ENCODE results near the gene CA5A. TPM values are rescaled to one million over a fixed set of nuclear protein-coding genes. Genes with fewer than 3 reads are reported as not detected.

CA5A gene
- total and polyA plus RNA-seq, 2 experiments from 2014 or later = 1.0 to 1.9 TPM

DNA sequence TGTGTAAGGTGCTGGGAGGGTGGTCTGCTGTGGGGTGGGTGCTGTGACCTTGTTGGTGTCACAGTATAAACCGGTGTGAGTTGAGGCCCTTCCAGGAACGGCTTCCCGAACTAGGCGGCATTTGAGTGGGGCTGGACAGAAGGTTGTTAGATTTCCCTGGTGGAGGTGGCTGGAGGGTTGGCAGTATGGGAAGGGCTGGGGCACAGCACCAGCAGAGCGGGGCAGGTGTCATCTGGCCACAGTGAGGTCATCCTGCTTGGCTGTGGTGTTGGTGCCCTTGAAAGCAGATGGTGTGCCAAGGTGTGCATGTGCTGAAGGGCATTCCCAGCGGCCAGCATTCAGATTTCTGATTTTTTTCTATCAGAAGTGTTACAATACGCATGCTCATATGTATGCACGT, 43.0 kb upstream of the CA5A start:
- TF ChIP-seq EZH2phosphoT487 (IDR thresholded peaks at IDR 0.05; ENCODE audit: low read depth, severe bottlenecking, unreplicated experiment) (no peak), EZH2 (IDR thresholded peaks at IDR 0.05; ENCODE audit: borderline replicate concordance) (no peak)
- TF ChIP-seq, protein P1, sequence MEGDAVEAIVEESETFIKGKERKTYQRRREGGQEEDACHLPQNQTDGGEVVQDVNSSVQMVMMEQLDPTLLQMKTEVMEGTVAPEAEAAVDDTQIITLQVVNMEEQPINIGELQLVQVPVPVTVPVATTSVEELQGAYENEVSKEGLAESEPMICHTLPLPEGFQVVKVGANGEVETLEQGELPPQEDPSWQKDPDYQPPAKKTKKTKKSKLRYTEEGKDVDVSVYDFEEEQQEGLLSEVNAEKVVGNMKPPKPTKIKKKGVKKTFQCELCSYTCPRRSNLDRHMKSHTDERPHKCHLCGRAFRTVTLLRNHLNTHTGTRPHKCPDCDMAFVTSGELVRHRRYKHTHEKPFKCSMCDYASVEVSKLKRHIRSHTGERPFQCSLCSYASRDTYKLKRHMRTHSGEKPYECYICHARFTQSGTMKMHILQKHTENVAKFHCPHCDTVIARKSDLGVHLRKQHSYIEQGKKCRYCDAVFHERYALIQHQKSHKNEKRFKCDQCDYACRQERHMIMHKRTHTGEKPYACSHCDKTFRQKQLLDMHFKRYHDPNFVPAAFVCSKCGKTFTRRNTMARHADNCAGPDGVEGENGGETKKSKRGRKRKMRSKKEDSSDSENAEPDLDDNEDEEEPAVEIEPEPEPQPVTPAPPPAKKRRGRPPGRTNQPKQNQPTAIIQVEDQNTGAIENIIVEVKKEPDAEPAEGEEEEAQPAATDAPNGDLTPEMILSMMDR (IDR thresholded peaks at IDR 0.05; ENCODE audit: poor library complexity) = no peak
- no peaks in the 10 kb centered on the region for H3K9me3 ChIP-seq (ENCODE audit: low read depth)
- H2AFZ ChIP-seq = no peak overlapping the region
- H3K79me2 ChIP-seq = peaks cover 11% of the 10 kb centered on the region
- no peak overlapping the region for H3K27ac ChIP-seq
- no peaks in the 10 kb centered on the region for H3K4me1 ChIP-seq (ENCODE audit: insufficient read depth)
- WGBS (ENCODE audit: low lambda C conversion rate, missing lambda C conversion rate) = 80% methylated on average over 8 of the region's 8 CpGs
- H3K4me3 ChIP-seq = no peak overlapping the region
- H4K20me1 ChIP-seq (ENCODE audit: insufficient read depth, poor library complexity, severe bottlenecking) = no peaks in the 10 kb centered on the region
- H3K27me3 ChIP-seq = no peaks in the 10 kb centered on the region
- no peak for DNase-seq (ENCODE audit: low spot score)
- H3K4me2 ChIP-seq = no peak overlapping the region
- H3K36me3 ChIP-seq (replicated peaks; ENCODE audit: insufficient read depth, low read depth) = no peaks in the 10 kb centered on the region
- H3K9me2 ChIP-seq (replicated peaks; ENCODE audit: insufficient read depth) = no peaks in the 10 kb centered on the region

DNA sequence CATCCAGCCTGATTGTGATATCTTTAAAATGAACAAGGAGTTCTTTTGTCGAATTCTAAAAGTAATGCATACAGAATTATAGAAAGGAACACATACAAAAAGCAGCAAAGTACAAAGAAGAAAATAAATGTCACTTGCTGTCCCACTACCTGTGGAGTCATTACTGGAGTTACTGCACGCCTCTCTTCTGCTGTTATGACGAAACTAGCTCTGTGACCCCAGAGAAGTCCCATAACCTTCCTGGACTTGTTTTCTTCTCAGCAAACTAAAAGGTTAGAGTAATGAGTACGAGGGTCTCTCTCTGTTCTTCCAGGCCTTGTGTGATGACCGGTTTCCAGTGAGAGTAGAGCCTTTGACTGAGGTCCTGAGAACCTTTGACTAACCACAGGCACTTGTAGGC, 41.8 kb upstream of the CA5A start:
- H3K27ac ChIP-seq = no peak overlapping the region
- no peaks in the 10 kb centered on the region for H3K9me2 ChIP-seq (replicated peaks; ENCODE audit: insufficient read depth)
- H3K79me2 ChIP-seq = peaks cover 23% of the 10 kb centered on the region
- no peak for TF ChIP-seq EZH2phosphoT487 (IDR thresholded peaks at IDR 0.05; ENCODE audit: low read depth, severe bottlenecking, unreplicated experiment)
- TF ChIP-seq EZH2 (IDR thresholded peaks at IDR 0.05; ENCODE audit: borderline replicate concordance) = no peak
- TF ChIP-seq, protein P1 (IDR thresholded peaks at IDR 0.05; ENCODE audit: poor library complexity) = no peak
- H4K20me1 ChIP-seq (ENCODE audit: insufficient read depth, poor library complexity, severe bottlenecking) = no peaks in the 10 kb centered on the region
- no peak for DNase-seq (ENCODE audit: low spot score)
- no peak overlapping the region for H2AFZ ChIP-seq
- no peak overlapping the region for H3K4me2 ChIP-seq
- no peaks in the 10 kb centered on the region for H3K9me3 ChIP-seq (ENCODE audit: low read depth)
- H3K4me1 ChIP-seq (ENCODE audit: insufficient read depth) = no peaks in the 10 kb centered on the region
- H3K36me3 ChIP-seq (replicated peaks; ENCODE audit: insufficient read depth, low read depth) = no peaks in the 10 kb centered on the region
- no peak overlapping the region for H3K4me3 ChIP-seq
- H3K27me3 ChIP-seq = no peaks in the 10 kb centered on the region
- WGBS (ENCODE audit: low lambda C conversion rate, missing lambda C conversion rate) = 79% methylated on average over 5 of the region's 5 CpGs

DNA sequence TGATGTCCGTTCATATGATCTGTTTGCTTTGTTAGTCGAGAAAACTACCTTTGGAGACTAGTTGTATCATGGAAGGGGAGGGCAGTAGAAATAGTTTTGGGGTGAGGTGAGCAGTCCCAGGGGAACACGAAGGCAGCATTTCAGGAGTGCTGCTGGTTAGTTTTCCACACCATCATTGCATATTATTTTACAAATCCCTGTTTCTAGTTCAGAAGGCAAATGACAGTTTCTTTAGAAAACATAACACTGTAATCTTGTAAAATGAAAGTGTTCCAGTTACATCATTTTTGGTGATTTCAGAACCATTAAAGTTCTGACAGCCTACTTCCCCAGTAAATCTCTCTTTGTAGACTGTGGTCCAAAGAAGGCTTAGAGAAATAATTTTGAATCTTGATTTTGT, 40.3 kb upstream of the CA5A start:
- H3K36me3 ChIP-seq (replicated peaks; ENCODE audit: insufficient read depth, low read depth) = no peaks in the 10 kb centered on the region
- no peak overlapping the region for H3K27ac ChIP-seq
- H3K79me2 ChIP-seq = peaks cover 37% of the 10 kb centered on the region
- H3K9me2 ChIP-seq (replicated peaks; ENCODE audit: insufficient read depth) = no peaks in the 10 kb centered on the region
- peaks cover 10% of the 10 kb centered on the region for H3K9me3 ChIP-seq (ENCODE audit: low read depth)
- no peaks in the 10 kb centered on the region for H3K4me1 ChIP-seq (ENCODE audit: insufficient read depth)
- no peak for DNase-seq (ENCODE audit: low spot score)
- no peaks in the 10 kb centered on the region for H4K20me1 ChIP-seq (ENCODE audit: insufficient read depth, poor library complexity, severe bottlenecking)
- no peak overlapping the region for H2AFZ ChIP-seq
- H3K27me3 ChIP-seq = no peaks in the 10 kb centered on the region
- no peak overlapping the region for H3K4me3 ChIP-seq
- 84% methylated on average over 3 of the region's 3 CpGs for WGBS (ENCODE audit: low lambda C conversion rate, missing lambda C conversion rate)
- H3K4me2 ChIP-seq = no peak overlapping the region
- TF ChIP-seq, protein P1 (IDR thresholded peaks at IDR 0.05; ENCODE audit: poor library complexity) = no peak
- TF ChIP-seq EZH2phosphoT487 (IDR thresholded peaks at IDR 0.05; ENCODE audit: low read depth, severe bottlenecking, unreplicated experiment) (no peak), EZH2 (IDR thresholded peaks at IDR 0.05; ENCODE audit: borderline replicate concordance) (no peak)

DNA sequence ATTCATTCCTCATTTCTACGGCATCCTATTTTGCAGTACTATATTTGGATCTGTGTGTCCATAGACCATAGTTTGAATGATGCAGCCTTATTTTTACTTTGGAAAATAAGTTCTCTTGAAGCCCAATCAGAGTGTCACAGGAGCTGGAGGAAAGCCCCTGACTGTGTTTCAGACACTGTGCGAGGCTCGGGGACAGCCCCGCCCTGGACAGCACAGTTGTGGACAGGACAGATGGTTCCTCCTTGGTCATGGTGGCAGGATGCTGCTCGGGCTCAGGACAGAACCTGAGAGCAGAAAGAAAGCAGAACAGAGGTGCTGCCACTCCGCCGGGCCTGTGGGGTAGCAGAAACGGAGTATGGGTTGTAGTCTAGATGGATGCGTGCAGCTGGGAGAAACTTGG, 37.8 kb upstream of the CA5A start:
- whole genome bisulfite sequencing (ENCODE audit: low lambda C conversion rate, missing lambda C conversion rate) = 86% methylated on average over 9 of the region's 9 CpGs
- Histone ChIP-seq H3K4me1 (ENCODE audit: insufficient read depth) (no peaks in the 10 kb centered on the region), H3K9me2 (replicated peaks; ENCODE audit: insufficient read depth) (no peaks in the 10 kb centered on the region), H3K27ac (no peak overlapping the region), H3K36me3 (replicated peaks; ENCODE audit: insufficient read depth, low read depth) (no peaks in the 10 kb centered on the region), H3K4me3 (no peak overlapping the region), H2AFZ (no peak overlapping the region), H3K4me2 (no peak overlapping the region), H4K20me1 (ENCODE audit: insufficient read depth, poor library complexity, severe bottlenecking) (no peaks in the 10 kb centered on the region), H3K27me3 (no peaks in the 10 kb centered on the region), H3K9me3 (ENCODE audit: low read depth) (peaks cover 11% of the 10 kb centered on the region), H3K79me2 (peaks cover 54% of the 10 kb centered on the region)
- DNase-seq (ENCODE audit: low spot score) = no peak
- TF ChIP-seq, protein P1 (IDR thresholded peaks at IDR 0.05; ENCODE audit: poor library complexity) = no peak
- TF ChIP-seq EZH2 (IDR thresholded peaks at IDR 0.05; ENCODE audit: borderline replicate concordance) = no peak
- TF ChIP-seq EZH2phosphoT487 (IDR thresholded peaks at IDR 0.05; ENCODE audit: low read depth, severe bottlenecking, unreplicated experiment) = no peak
